ENCODE data around the gene FAM234B. TPM values are rescaled to one million over a fixed set of nuclear protein-coding genes. Genes with fewer than 3 reads are reported as not detected.

FAM234B gene
- total RNA-seq, 1 experiment from 2014 or later, result 20.8 TPM

DNA sequence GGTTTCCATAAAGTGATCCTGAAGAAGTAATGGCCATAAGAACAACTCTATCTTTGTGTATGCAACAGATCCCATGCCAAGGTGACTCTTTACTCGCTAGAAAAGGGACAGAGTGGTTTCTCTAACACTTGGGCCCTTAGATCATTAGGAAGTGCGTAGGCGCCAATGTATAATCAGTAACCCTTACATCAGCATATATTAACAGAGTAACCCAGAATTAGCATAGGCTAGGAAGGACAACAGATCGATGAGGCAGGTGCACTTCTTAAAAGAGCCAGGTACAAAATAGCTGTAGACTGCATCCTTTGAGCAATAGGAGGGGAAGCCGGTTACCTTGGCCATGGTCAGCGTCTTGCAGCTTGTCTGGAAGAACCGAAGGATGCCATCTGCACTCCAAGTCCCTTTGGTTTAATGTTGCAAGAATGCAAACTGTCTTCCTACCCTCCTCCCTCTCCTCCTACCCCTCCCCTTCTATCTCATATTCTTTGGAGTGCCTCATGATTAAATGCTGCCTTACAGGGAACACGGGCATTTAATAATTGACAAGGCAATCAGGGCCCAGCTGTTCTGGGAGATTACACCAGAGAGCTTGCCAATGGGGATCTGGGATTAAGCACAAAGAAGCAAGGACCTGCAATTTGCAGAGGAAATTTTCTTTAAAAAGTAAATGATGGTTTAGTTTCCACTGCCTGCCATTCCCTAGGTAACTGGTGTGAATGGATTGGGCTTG is 51.2 kb downstream of the FAM234B start:
- Histone ChIP-seq H3K4me1 (ENCODE audit: insufficient read depth, low read length) (peaks cover 9% of the 10 kb centered on the region; the same call in 1 of the 2 replicates), H4K91ac (ENCODE audit: insufficient read length, low read depth, low read length) (no peak overlapping the region), H2BK120ac (ENCODE audit: low read depth, low read length, poor library complexity, severe bottlenecking) (no peak overlapping the region), H4K5ac (ENCODE audit: insufficient read length, low read depth, low read length) (no peak overlapping the region), H2BK15ac (ENCODE audit: low read depth, low read length) (no peak overlapping the region), H3K27ac (ENCODE audit: insufficient read length, low read depth, low read length) (no peak overlapping the region), H3K4me2 (ENCODE audit: insufficient read depth, insufficient read length, low read length) (no peak overlapping the region), H3T11ph (ENCODE audit: low read length) (no peak overlapping the region), H4K8ac (replicated peaks; ENCODE audit: insufficient read length, low read depth, low read length) (no peak overlapping the region), H3K56ac (ENCODE audit: insufficient read length, low read depth, low read length) (no peak overlapping the region), H3K23me2 (ENCODE audit: insufficient read length, low read depth, low read length, poor library complexity, severe bottlenecking) (peaks cover under 1% of the 10 kb centered on the region), H3K9me3 (ENCODE audit: control insufficient read depth, low read depth, low read length) (no peaks in the 10 kb centered on the region), H4K20me1 (ENCODE audit: control insufficient read depth, insufficient read depth, insufficient read length) (no peaks in the 10 kb centered on the region), H3K79me2 (ENCODE audit: insufficient read depth, low read length) (no peaks in the 10 kb centered on the region), H3K23ac (ENCODE audit: insufficient read length, low read depth, low read length) (no peak overlapping the region), H2AFZ (ENCODE audit: low read length) (no peak overlapping the region), H2BK20ac (ENCODE audit: low read depth, low read length, poor library complexity, severe bottlenecking) (no peak overlapping the region), H3K79me1 (ENCODE audit: insufficient read depth, low read depth, low read length, poor library complexity, severe bottlenecking) (no peaks in the 10 kb centered on the region), H3K27me3 (ENCODE audit: insufficient read depth, low read length) (no peaks in the 10 kb centered on the region), H3K14ac (ENCODE audit: insufficient read depth, low read length) (no peak overlapping the region), H3K18ac (ENCODE audit: insufficient read length, low read depth, low read length) (no peak overlapping the region), H2AK5ac (ENCODE audit: insufficient read length, low read length) (no peak overlapping the region), H3K4ac (ENCODE audit: low read depth, low read length) (no peak overlapping the region), H2BK12ac (ENCODE audit: insufficient read length, low read depth, low read length) (no peak overlapping the region), H3K9ac (ENCODE audit: extremely low read depth, insufficient read length, low read length) (no peak overlapping the region), H2BK5ac (ENCODE audit: insufficient read length, low read length) (no peak overlapping the region)
- WGBS (ENCODE audit: extremely low coverage, insufficient read length, low lambda C conversion rate), result no CpG with 5 or more reads among the region's 8 CpGs
- no peak for TF ChIP-seq CTCF (conservative IDR thresholded peaks at IDR 0.05)
- Mint-ChIP-seq H3K4me3 (no peak overlapping the region), H3K27ac (no peak overlapping the region; a peak in 1 of 7 replicates), H3K9me3 (no peaks in the 10 kb centered on the region; a peak in 1 of 5 replicates), H3K36me3 (ENCODE audit: insufficient read depth in 1 of 3, low read depth in 3 of 3) (peaks cover 0 to 1% (median 0%) of the 10 kb centered on the region in 3 experiments; a peak in 1 of 7 replicates), H3K4me1 (peaks cover 34 to 38% of the 10 kb centered on the region in 2 experiments), H3K27me3 (ENCODE audit: low read depth) (no peaks in the 10 kb centered on the region)
- DNase-seq, result no peak
